Nephron (organoid): ENCODE measurements around the gene PRSS1.

Experiments used
- H3K27ac Mint-ChIP-seq, 3 experiments: 2 replicates each; pipeline ENCODE4 v1.8.0; 2020; ENCODE audit warnings: mixed read lengths in 3 of 3, mild to moderate bottlenecking in 2 of 3, moderate library complexity in 1 of 3
- H3K27me3 Mint-ChIP-seq: 2 replicates; pipeline ENCODE4 v1.8.0; 2021; ENCODE audit warnings: low read depth, mild to moderate bottlenecking, moderate library complexity, mixed read lengths
- H3K36me3 Mint-ChIP-seq: 2 replicates; pipeline ENCODE4 v1.8.0; 2020; ENCODE audit warnings: low read depth, mixed read lengths
- H3K4me1 Mint-ChIP-seq: 2 replicates; pipeline ENCODE4 v1.8.0; 2020; ENCODE audit warnings: mixed read lengths
- H3K4me3 Mint-ChIP-seq, 3 experiments: 2 replicates each; pipeline ENCODE4 v1.8.0; 2020; ENCODE audit warnings: mild to moderate bottlenecking in 3 of 3, mixed read lengths in 3 of 3, moderate library complexity in 2 of 3
- H3K9me3 Mint-ChIP-seq: 2 replicates; pipeline ENCODE4 v1.8.0; 2020; ENCODE audit warnings: mixed read lengths
- TF ChIP-seq, protein P1 (sequence below), 3 experiments: fragments of 200-600 bp; sonication (generic); IDR thresholded peaks; one replicate each; pipeline ENCODE4 v1.5.0; 2021; ENCODE audit warnings: antibody characterized with exemption in 3 of 3; ENCODE audit not compliant: unreplicated experiment in 3 of 3

PRSS1 gene

DNA sequence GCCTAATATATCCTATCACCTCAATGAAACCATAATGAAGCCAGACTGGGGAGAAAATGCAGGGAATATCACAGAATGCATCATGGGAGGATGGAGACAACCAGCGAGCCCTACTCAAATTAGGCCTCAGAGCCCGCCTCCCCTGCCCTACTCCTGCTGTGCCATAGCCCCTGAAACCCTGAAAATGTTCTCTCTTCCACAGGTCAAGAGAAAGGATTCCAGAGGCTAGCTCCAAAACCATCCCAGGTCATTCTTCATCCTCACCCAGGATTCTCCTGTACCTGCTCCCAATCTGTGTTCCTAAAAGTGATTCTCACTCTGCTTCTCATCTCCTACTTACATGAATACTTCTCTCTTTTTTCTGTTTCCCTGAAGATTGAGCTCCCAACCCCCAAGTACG lies 53.0 kb downstream of the PRSS1 start:
- H3K9me3 Mint-ChIP-seq: no peaks in the 10 kb centered on the region
- H3K4me1 Mint-ChIP-seq: peaks cover 8% of the 10 kb centered on the region
- H3K27ac Mint-ChIP-seq: no peak overlapping the region
- no peak overlapping the region for H3K4me3 Mint-ChIP-seq
- H3K27me3 Mint-ChIP-seq: peaks cover 83% of the 10 kb centered on the region
- H3K36me3 Mint-ChIP-seq: no peaks in the 10 kb centered on the region
- TF ChIP-seq, protein P1, sequence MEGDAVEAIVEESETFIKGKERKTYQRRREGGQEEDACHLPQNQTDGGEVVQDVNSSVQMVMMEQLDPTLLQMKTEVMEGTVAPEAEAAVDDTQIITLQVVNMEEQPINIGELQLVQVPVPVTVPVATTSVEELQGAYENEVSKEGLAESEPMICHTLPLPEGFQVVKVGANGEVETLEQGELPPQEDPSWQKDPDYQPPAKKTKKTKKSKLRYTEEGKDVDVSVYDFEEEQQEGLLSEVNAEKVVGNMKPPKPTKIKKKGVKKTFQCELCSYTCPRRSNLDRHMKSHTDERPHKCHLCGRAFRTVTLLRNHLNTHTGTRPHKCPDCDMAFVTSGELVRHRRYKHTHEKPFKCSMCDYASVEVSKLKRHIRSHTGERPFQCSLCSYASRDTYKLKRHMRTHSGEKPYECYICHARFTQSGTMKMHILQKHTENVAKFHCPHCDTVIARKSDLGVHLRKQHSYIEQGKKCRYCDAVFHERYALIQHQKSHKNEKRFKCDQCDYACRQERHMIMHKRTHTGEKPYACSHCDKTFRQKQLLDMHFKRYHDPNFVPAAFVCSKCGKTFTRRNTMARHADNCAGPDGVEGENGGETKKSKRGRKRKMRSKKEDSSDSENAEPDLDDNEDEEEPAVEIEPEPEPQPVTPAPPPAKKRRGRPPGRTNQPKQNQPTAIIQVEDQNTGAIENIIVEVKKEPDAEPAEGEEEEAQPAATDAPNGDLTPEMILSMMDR (IDR thresholded peaks at IDR 0.05; ENCODE audit: unreplicated experiment in 3 of 3): no peak
